BJ (cell line): ENCODE data around the gene USH1C. TPM values are rescaled to one million over a fixed set of nuclear protein-coding genes. Genes with fewer than 3 reads are reported as not detected.

Experiments used
- CTCF ChIA-PET: fragments of 350-600 bp; formaldehyde crosslinking; extraction: SDS; loops from one replicate; lab custom pipeline; 2021; ENCODE audit warnings: antibody characterized with exemption, inconsistent platforms; lab: Yijun Ruan, JAX
- POLR2A ChIA-PET: fragments of 300-600 bp; sonication (Branson Sonifier 250); formaldehyde crosslinking; extraction: SDS; loops from one replicate; lab custom pipeline; 2021; ENCODE audit warnings: antibody characterized with exemption; lab: Charles Lee
- DNase-seq: peaks from one replicate; pipeline ENCODE4 v3.0.0-alpha.2; 2011; ENCODE audit warnings: low read depth
- H3K27me3 ChIP-seq: 2 replicates; pipeline ENCODE4 v1.6.0; 2011; ENCODE audit warnings: low read length; ENCODE audit not compliant: control insufficient read depth, insufficient read depth
- H3K36me3 ChIP-seq: 2 replicates; pipeline ENCODE4 v1.5.1; 2011; ENCODE audit warnings: low read length; ENCODE audit not compliant: control insufficient read depth, insufficient read depth
- H3K4me3 ChIP-seq: 2 replicates; pipeline ENCODE4 v1.5.1; 2011; ENCODE audit warnings: low read depth, mild to moderate bottlenecking, control low read depth, low read length
- polyA minus RNA-seq: library from RNA; depleted of rRNA, polyadenylated mRNA; stranded (reverse); fragments of >200 nt; gene quantifications from 2 replicates; pipeline ENCODE4 v1.2.3, GENCODE V29; 2011; rRNA and poly(A)+ RNA removed
- polyA plus RNA-seq: library from polyadenylated mRNA; depleted of rRNA; stranded (reverse); fragments of >200 nt; gene quantifications from 2 replicates; pipeline ENCODE4 v1.2.3, GENCODE V29; 2011; rRNA removed
- TF ChIP-seq, protein P1 (sequence below): IDR thresholded peaks from 2 replicates; pipeline ENCODE4 v1.5.1; 2011; ENCODE audit warnings: low read depth, mild to moderate bottlenecking, control low read depth, inconsistent platforms, low read length, moderate library complexity; ENCODE audit not compliant: insufficient read depth

Gene USH1C
- polyA plus RNA-seq (not detected in 2 replicates), polyA minus RNA-seq (not detected in 2 replicates)

DNA sequence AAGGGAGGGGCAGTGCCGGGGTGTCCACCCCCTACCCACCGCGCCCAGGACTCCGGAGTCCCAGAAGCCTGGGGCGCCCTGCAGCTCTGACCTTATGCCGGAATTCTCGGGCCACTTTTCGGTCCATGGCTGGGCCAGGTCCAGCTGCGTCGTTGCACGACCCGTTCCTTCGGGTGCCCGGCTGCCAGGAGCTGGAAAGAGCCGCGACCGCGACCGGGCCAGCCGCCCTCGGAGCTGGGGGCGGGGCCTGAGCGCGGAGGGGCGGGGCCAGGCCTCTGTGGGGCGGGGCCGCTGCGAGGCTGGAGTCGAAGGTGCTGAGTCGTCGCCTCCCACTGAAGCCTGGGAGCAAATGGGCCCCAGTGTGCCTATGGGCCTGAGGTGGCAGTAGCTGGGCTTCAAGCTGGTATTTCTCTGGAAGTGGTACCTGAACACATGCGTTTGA is at the start of gene USH1C:
TSS of gene USH1C (minus strand) at position 236 of the 442 bp plus-strand sequence. CDS start at position 127, 109 bp downstream.
- peaks cover 7% of the 10 kb centered on the region for H3K27me3 ChIP-seq
- H3K36me3 ChIP-seq = no peaks in the 10 kb centered on the region
- POLR2A ChIA-PET = no interaction called here
- no peak for DNase-seq
- CTCF ChIA-PET = interaction anchor here (0.6 to 2.0 kb wide), 3 partner anchors 16 to 627 kb away, joined by 4 to 5 read pairs (median 5); no protein-coding TSS in a partner anchor
- H3K4me3 ChIP-seq = no peak within 1 kb of the TSS
- TF ChIP-seq, protein P1, sequence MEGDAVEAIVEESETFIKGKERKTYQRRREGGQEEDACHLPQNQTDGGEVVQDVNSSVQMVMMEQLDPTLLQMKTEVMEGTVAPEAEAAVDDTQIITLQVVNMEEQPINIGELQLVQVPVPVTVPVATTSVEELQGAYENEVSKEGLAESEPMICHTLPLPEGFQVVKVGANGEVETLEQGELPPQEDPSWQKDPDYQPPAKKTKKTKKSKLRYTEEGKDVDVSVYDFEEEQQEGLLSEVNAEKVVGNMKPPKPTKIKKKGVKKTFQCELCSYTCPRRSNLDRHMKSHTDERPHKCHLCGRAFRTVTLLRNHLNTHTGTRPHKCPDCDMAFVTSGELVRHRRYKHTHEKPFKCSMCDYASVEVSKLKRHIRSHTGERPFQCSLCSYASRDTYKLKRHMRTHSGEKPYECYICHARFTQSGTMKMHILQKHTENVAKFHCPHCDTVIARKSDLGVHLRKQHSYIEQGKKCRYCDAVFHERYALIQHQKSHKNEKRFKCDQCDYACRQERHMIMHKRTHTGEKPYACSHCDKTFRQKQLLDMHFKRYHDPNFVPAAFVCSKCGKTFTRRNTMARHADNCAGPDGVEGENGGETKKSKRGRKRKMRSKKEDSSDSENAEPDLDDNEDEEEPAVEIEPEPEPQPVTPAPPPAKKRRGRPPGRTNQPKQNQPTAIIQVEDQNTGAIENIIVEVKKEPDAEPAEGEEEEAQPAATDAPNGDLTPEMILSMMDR = no peak

- ChIA-PET POLR2A (no interaction called here), CTCF (interaction anchor here (0.6 kb wide), 1 partner anchor 1936 kb away, joined by 4 read pairs; no protein-coding TSS in a partner anchor)
- no peaks in the 10 kb centered on the region for H3K36me3 ChIP-seq
- no peak overlapping the region for H3K4me3 ChIP-seq
- no peaks in the 10 kb centered on the region; the same call in 1 of the 2 replicates for H3K27me3 ChIP-seq
- TF ChIP-seq, protein P1 = no peak
- no peak for DNase-seq
Measured at GRCh38 chr11:17593466-17594245, 49.4 kb upstream of the USH1C start.

- TF ChIP-seq, protein P1 = no peak
- POLR2A ChIA-PET = no interaction called here
- Histone ChIP-seq H3K27me3 (peaks cover 2% of the 10 kb centered on the region; the same call in 1 of the 2 replicates), H3K36me3 (no peaks in the 10 kb centered on the region), H3K4me3 (no peak overlapping the region)
- DNase-seq = no peak
- CTCF ChIA-PET = no interaction called here
Measured at GRCh38 chr11:17591293-17591692, 47.1 kb upstream of the USH1C start.

GRCh38 chr11:17590463-17590862 is 46.2 kb upstream of the USH1C start:
- peaks cover 2% of the 10 kb centered on the region; the same call in 1 of the 2 replicates for H3K27me3 ChIP-seq
- no peaks in the 10 kb centered on the region for H3K36me3 ChIP-seq
- POLR2A ChIA-PET = no interaction called here
- CTCF ChIA-PET = no interaction called here
- DNase-seq = no peak
- TF ChIP-seq, protein P1 = no peak
- no peak overlapping the region for H3K4me3 ChIP-seq

DNA sequence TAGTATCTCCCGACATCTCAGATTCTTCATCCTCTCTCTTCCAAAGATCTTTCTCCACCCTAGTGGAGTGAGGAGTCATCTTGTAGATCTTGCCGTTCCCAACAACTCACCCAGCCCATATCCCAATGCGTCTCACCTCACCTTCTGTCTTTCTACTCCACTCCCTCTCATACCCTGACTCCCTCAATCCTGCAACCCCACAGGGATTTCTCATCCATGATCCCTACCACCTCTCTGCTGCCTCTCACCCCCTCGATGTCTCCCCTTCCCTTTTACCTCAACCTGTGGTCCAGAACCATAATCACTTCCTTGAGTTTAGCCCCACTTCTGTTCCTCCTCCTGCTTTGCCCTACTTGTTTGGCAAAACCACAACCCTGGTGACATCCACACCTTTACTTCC is 44.5 kb upstream of the USH1C start:
- no peak for DNase-seq
- TF ChIP-seq, protein P1 = no peak
- peaks cover 2% of the 10 kb centered on the region; the same call in 1 of the 2 replicates for H3K27me3 ChIP-seq
- CTCF ChIA-PET = interaction anchor here (2.3 kb wide), 1 partner anchor 10 kb away, joined by 14 read pairs; no protein-coding TSS in a partner anchor
- H3K36me3 ChIP-seq = no peaks in the 10 kb centered on the region
- no peak overlapping the region for H3K4me3 ChIP-seq
- POLR2A ChIA-PET = interaction anchor here (0.7 kb wide), 1 partner anchor 10 kb away, joined by 3 read pairs; no protein-coding TSS in a partner anchor
